LNCaP clone FGC (cell line): ENCODE results near the gene TNFRSF21.
"Not testable (repeated sequence)": the region's sequence is repeated elsewhere in the genome, so short reads cannot be mapped to it uniquely, and the experiment has no call there.

Experiments used
- DNase-seq: peaks from one replicate; pipeline ENCODE4 v3.0.0-alpha.2; 2011; ENCODE audit warnings: low read depth
- H3K4me3 ChIP-seq: 2 replicates; pipeline ENCODE4 v1.5.1; 2011; ENCODE audit warnings: mild to moderate bottlenecking, low read depth, low read length, control low read depth
- CTCF ChIP-seq: IDR thresholded peaks from 2 replicates; pipeline ENCODE4 v1.5.1; 2012; ENCODE audit warnings: mild to moderate bottlenecking; ENCODE audit not compliant: control insufficient read depth, insufficient read depth; ENCODE audit errors: extremely low read depth

The TNFRSF21 gene

GRCh38 chr6:47230579-47230978 is 79.1 kb downstream of the TNFRSF21 start:
- TF ChIP-seq CTCF, result no peak
- no peak overlapping the region for H3K4me3 ChIP-seq
- DNase-seq, result no peak

GRCh38 chr6:47229255-47229654 is 80.5 kb downstream of the TNFRSF21 start:
- no peak for DNase-seq
- H3K4me3 ChIP-seq, result no peak overlapping the region
- TF ChIP-seq CTCF, result no peak

GRCh38 chr6:47228093-47228492 is 81.6 kb downstream of the TNFRSF21 start:
- not testable (repeated sequence) for DNase-seq, H3K4me3 ChIP-seq

GRCh38 chr6:47223251-47223650 is 86.5 kb downstream of the TNFRSF21 start:
- H3K4me3 ChIP-seq, DNase-seq: not testable (repeated sequence)

- TF ChIP-seq CTCF, result no peak
- no peak overlapping the region for H3K4me3 ChIP-seq
- DNase-seq, result no peak
Observed at GRCh38 chr6:47221565-47221964, 88.1 kb downstream of the TNFRSF21 start.

GRCh38 chr6:47209632-47210031 is 100.1 kb downstream of the TNFRSF21 start:
- no peak for DNase-seq
- H3K4me3 ChIP-seq, result no peak overlapping the region
- TF ChIP-seq CTCF, result no peak

- DNase-seq, result no peak
- TF ChIP-seq CTCF, result no peak
Observed at GRCh38 chr6:47207261-47207660, 102.4 kb downstream of the TNFRSF21 start.

GRCh38 chr6:47206626-47207025 is 103.1 kb downstream of the TNFRSF21 start:
- no peak overlapping the region for H3K4me3 ChIP-seq
- no peak for DNase-seq
- no peak for TF ChIP-seq CTCF

More at GRCh38 chr6:47207261-47207660, 102.4 kb downstream of the TNFRSF21 start:
- no peak overlapping the region for H3K4me3 ChIP-seq
